ENCODE measurements around the gene TRABD2A.

DNA sequence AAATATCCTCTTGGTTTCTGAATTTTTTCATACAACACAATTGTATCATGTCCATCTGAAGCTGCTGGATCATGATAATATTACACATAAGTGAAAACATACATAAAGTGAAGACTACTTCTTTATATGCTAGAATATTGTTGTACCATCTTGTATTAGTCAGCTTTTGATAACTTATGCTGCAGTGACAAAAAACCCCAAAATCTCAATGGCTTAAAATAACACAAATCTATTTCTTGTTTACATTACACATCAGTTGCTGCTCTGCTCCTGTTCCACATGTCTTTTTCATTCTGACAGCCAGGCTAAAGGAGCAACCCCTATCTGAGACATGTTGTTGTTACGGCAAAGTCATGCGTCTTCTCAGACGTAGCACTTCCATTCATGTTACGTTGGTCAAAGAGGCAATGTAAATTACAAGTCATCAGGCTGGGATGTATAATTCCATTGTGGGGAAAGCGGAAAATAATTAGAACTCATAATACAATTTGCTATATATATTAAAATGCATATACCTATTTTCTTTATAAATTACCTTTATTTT lies 30.3 kb upstream of the TRABD2A start:
- TF ChIP-seq, protein P1, sequence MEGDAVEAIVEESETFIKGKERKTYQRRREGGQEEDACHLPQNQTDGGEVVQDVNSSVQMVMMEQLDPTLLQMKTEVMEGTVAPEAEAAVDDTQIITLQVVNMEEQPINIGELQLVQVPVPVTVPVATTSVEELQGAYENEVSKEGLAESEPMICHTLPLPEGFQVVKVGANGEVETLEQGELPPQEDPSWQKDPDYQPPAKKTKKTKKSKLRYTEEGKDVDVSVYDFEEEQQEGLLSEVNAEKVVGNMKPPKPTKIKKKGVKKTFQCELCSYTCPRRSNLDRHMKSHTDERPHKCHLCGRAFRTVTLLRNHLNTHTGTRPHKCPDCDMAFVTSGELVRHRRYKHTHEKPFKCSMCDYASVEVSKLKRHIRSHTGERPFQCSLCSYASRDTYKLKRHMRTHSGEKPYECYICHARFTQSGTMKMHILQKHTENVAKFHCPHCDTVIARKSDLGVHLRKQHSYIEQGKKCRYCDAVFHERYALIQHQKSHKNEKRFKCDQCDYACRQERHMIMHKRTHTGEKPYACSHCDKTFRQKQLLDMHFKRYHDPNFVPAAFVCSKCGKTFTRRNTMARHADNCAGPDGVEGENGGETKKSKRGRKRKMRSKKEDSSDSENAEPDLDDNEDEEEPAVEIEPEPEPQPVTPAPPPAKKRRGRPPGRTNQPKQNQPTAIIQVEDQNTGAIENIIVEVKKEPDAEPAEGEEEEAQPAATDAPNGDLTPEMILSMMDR (IDR thresholded peaks at IDR 0.05): no peak
- no peak for TF ChIP-seq POLR2A (IDR thresholded peaks at IDR 0.05)
- no peak for TF ChIP-seq POLR2AphosphoS5 (IDR thresholded peaks at IDR 0.05)

Data from breast epithelium (tissue), 3 donors.